ENCODE measurements around the gene GIPC2. TPM values are rescaled to one million over a fixed set of nuclear protein-coding genes. Genes with fewer than 3 reads are reported as not detected.
A peak's percentile ranks its signal among the peaks of the same experiment; 100 is the strongest.
"Not testable (repeated sequence)": the region's sequence is repeated elsewhere in the genome, so short reads cannot be mapped to it uniquely, and the experiment has no call there.

Gene GIPC2
- total RNA-seq, 1 donor from 2014 or later = 4.0 TPM

DNA sequence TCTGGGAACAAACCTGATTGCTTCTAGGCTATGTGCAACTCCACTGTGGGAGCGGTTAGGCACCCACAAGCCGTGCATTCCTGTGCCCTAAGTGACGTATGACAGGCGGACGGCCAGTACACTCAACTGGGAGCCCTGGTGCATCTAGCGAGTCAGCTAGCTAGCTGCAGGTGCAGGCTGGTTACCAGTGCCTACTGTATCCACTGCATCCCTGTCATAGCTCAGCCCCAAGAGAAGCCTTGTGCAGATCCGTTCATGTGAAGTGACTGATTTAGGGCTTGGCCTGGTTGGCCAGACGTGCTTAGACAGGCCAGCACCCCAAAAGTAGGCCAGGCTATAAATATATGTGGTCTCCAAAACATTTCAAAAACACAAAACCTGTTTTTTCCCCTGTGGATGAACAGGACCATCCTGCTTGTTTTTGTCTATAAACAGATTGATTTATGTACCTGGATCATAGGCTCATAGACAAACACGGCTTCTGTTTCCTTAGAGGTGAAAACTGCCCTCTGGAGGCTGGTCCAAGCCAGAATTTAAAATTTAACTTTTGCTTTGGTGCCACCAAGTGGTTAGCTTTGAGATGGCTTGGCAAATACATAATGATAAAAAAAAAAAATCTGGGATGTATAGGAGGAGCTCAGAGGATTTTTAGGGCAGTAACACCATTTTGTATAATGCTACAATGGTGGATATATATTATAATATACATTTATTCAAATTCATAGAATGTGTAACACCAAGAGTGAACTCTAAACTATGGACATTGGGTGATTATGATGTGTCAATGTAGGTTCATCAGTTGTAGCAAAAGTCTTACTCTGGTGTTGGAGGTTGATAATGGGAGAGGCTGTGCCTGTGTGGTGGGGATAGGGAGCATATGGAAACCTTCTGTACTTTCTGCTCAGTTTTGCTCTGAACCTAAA, 68.5 kb downstream of the GIPC2 start:
- intact Hi-C loops (cut with DNase I) = no loop called here
- DNase-seq (ENCODE audit: low spot score) (peak; percentile 64), ATAC-seq (peak; percentile 80)

GRCh38 chr1:78120485-78120884, 74.7 kb downstream of the GIPC2 start:
- intact Hi-C loops (cut with DNase I); ATAC-seq: not testable (repeated sequence)

GRCh38 chr1:78121710-78122109, 75.9 kb downstream of the GIPC2 start:
- DNase-seq (ENCODE audit: low spot score) (no peak), ATAC-seq (no peak)
- intact Hi-C loops (cut with DNase I) = no loop called here

More at GRCh38 chr1:78120485-78120884, 74.7 kb downstream of the GIPC2 start:
- not testable (repeated sequence) for DNase-seq (ENCODE audit: low spot score)

DNA sequence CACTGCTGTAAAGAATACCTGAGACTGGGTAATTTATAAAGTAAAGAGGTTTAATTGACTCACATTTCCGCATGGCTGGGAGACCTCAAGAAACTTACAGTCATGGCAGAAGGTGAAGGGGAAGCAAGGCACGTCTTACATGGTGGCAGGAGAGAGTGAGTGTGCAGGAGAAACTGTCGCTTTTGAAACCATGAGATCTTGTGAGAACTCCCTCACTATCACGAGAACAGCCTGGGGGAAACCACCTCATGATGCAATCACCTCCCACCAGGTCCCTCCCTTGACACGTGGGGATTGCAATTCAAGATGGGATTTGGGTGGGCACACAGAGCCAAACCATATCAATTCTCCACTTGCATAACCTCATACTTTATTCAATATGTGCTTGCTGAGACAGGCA, 76.6 kb downstream of the GIPC2 start:
- intact Hi-C loops (cut with DNase I) = no loop called here

DNA sequence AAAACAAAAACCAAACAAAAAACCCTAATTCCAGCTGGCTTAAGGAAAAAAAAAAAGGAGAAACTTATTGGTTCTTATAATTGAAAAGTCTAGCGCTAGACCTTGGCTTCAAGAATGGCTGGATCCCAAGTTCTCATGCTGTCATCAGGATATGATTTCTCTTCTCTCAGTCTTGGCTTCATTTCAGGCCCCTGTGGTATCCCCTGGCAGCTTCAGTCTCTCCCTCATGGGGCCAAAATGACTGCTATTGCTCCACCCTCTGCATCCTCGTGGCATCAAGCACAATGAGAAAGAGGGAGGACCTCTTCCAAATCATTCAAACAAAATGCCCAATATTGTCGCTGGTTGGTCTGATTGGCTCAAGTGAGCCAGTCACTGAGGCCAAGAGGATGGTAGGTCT, 80.7 kb downstream of the GIPC2 start:
- intact Hi-C loops (cut with DNase I) = no loop called here
- DNase-seq (ENCODE audit: low spot score) = no peak
- ATAC-seq = no peak

More for the DNA sequence above, 76.6 kb downstream of the GIPC2 start:
- ATAC-seq = no peak
- no peak for DNase-seq (ENCODE audit: low spot score)

- ATAC-seq (no peak), DNase-seq (ENCODE audit: low spot score) (no peak)
- intact Hi-C loops (cut with DNase I) = no loop called here
Measured at GRCh38 chr1:78132174-78132947, 86.6 kb downstream of the GIPC2 start.

DNA sequence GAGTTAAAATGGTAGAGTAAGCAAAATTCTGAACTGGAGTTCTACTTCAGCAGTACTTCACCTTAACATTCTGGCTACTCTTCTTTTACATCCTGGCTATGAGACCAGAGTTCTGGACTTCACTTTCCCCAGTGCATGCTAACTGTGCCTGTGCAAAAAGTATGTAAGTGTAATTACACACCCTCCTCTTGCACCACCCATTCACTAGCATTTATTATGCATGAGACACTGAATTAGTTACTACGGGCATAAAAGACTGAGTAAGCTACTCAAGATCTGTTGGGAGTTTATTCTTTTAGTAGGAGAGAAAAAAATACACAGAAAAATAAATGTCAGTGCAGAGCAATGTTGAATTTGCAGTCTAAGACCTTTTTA, 87.2 kb downstream of the GIPC2 start:
- intact Hi-C loops (cut with DNase I) = no loop called here
- DNase-seq (ENCODE audit: low spot score) (no peak), ATAC-seq (no peak)

GRCh38 chr1:78136680-78137079, 90.9 kb downstream of the GIPC2 start:
- ATAC-seq = no peak

GRCh38 chr1:78141531-78142231, 95.9 kb downstream of the GIPC2 start:
- no peak for DNase-seq (ENCODE audit: low spot score)
- intact Hi-C loops (cut with DNase I) = loop anchor here (10.0 kb wide), 1 partner anchor 463 kb away; no protein-coding TSS in a partner anchor
- no peak for ATAC-seq

More at GRCh38 chr1:78136680-78137079, 90.9 kb downstream of the GIPC2 start:
- intact Hi-C loops (cut with DNase I) = no loop called here
- no peak for DNase-seq (ENCODE audit: low spot score)

- intact Hi-C loops (cut with DNase I) = loop anchor here (10.0 kb wide), 1 partner anchor 462 kb away; no protein-coding TSS in a partner anchor
- DNase-seq (ENCODE audit: low spot score) (no peak), ATAC-seq (no peak)
Measured at GRCh38 chr1:78142736-78143135, 97.0 kb downstream of the GIPC2 start.

DNA sequence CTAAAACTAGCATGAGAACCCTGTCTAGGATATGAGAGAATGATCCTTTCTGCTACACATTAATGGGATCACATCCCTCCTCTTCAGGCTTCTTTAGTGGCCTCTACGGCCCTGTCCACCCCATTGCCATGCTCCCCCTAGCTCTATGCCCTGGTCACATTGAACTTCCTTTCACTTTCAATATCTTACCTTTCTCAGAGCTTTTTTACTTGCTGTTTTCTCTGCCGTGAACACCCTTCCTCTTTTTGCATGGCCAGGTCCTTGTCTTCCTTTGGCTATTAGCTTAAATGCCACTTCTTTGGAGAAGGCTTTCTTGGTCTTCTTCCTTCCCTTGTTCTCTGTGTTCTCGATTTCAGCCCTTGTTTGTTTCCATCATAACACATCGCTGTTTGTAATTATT, 97.4 kb downstream of the GIPC2 start:
- intact Hi-C loops (cut with DNase I) = loop anchor here (10.0 kb wide), 1 partner anchor 462 kb away; no protein-coding TSS in a partner anchor
- ATAC-seq = no peak
- no peak for DNase-seq (ENCODE audit: low spot score)

DNA sequence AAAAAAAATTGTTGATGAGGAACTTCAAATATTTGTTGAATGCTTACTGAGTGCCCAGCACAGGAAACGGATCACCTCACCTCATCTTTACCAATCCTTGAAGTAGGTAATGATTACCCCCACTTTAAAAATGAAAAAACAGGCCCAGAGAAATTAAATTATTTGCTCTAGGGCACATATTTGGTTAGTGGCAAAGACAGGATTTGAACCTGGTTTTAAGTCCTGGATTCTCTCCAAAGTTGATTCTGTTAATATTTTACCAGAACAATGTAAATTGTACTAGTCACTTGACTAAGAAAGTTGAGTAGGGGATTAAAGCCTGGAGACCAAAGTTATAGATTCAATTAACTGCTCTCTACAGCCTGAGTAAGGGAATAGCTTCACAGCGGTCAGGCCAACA, 97.9 kb downstream of the GIPC2 start:
- intact Hi-C loops (cut with DNase I) = loop anchor here (10.0 kb wide), 1 partner anchor 461 kb away; no protein-coding TSS in a partner anchor
- DNase-seq (ENCODE audit: low spot score) (no peak), ATAC-seq (no peak)

GRCh38 chr1:78145105-78145580, 99.4 kb downstream of the GIPC2 start:
- DNase-seq (ENCODE audit: low spot score) = peak; percentile 64
- intact Hi-C loops (cut with DNase I) = loop anchor here (10.0 kb wide), 1 partner anchor 460 kb away; no protein-coding TSS in a partner anchor

DNA sequence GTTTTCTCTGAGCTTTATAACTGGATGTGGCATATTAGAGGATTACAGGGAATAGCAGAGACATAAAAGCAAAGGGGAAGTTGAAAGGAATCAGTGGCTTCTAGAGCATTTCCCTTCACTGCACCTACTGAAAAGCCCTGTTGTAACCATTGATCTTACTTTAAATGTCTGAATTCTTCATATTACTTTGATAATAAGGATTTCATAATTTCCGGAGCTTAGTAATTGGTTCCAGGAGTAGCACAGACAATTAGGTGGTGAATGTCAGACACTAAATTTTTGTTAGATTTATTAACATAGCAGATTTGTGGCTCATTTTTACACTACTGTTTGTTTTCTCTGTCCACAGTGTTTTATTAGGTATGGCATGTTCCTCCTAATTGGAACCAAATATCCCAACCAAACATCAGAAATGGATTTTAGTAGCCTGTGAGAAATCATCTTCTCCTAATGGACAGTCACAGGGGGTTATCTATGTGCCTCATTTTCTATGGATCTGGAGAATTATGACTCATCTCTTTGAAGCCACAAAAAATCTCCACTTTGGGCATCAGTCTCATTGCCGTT, 100.5 kb downstream of the GIPC2 start:
- DNase-seq (ENCODE audit: low spot score) (no peak), ATAC-seq (peak; percentile 53)
- intact Hi-C loops (cut with DNase I) = loop anchor here (10.0 kb wide), 1 partner anchor 459 kb away; no protein-coding TSS in a partner anchor

More at GRCh38 chr1:78145105-78145580, 99.4 kb downstream of the GIPC2 start:
- peak; percentile 92 for ATAC-seq

- intact Hi-C loops (cut with DNase I) = loop anchor here (10.0 kb wide), 1 partner anchor 458 kb away; no protein-coding TSS in a partner anchor
Measured at GRCh38 chr1:78147031-78147430, 101.3 kb downstream of the GIPC2 start.

DNA sequence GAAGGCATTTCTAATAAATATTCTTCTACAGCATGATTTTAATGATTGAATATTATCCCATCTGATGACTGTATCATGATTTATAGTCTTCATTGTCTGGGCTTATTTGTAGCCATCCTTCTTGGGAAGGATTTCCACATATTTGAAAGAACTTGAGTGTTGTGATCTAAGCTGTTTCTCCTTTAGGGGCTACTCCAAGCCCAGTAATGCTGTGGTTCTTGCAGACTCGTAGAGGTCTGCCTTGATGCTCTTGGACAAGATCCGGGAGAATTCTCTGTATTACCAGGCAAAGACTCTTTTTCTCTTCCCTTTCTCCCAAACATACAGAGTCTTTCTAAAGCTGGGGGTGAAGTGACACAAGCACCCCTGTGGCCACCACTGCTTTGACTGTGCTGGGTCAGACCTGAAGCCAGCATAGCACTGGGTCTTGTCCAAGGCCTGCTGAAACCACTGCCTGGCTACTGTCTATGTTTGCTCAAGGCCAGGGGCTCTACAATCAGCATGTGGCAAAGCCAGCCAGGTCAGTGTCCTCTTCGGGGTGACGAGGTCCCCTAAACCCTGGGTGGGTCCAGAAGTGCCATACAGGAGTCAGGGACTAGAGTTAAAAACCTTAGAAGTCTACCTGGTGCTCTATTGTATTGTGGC, 107.4 kb downstream of the GIPC2 start:
- intact Hi-C loops (cut with DNase I) = no loop called here
- DNase-seq (ENCODE audit: low spot score) (no peak), ATAC-seq (peak; percentile 55)

More at GRCh38 chr1:78147031-78147430, 101.3 kb downstream of the GIPC2 start:
- no peak for DNase-seq (ENCODE audit: low spot score)
- ATAC-seq = no peak

GRCh38 chr1:78155121-78155520, 109.4 kb downstream of the GIPC2 start:
- intact Hi-C loops (cut with DNase I) = no loop called here
- ATAC-seq (no peak), DNase-seq (ENCODE audit: low spot score) (no peak)
